ENCODE results near the gene SLC24A3.

SLC24A3 gene

GRCh38 chr20:19546648-19547047 lies 334.2 kb downstream of the SLC24A3 start:
- Mint-ChIP-seq H3K4me3 (no peak overlapping the region), H3K36me3 (no peaks in the 10 kb centered on the region), H3K27ac (no peak overlapping the region), H3K4me1 (ENCODE audit: low read depth) (peaks cover 15% of the 10 kb centered on the region), H3K27me3 (no peaks in the 10 kb centered on the region), H3K9me3 (ENCODE audit: low read depth) (no peaks in the 10 kb centered on the region)

- no peaks in the 10 kb centered on the region for H3K9me3 Mint-ChIP-seq (ENCODE audit: low read depth)
- no peaks in the 10 kb centered on the region for H3K36me3 Mint-ChIP-seq
- H3K27ac Mint-ChIP-seq, result no peak overlapping the region
- H3K4me1 Mint-ChIP-seq (ENCODE audit: low read depth), result peaks cover 8% of the 10 kb centered on the region
- H3K4me3 Mint-ChIP-seq, result no peak overlapping the region
- no peaks in the 10 kb centered on the region for H3K27me3 Mint-ChIP-seq
Observed at GRCh38 chr20:19547547-19547946, 335.1 kb downstream of the SLC24A3 start.

GRCh38 chr20:19549896-19550295 lies 337.5 kb downstream of the SLC24A3 start:
- no peak overlapping the region for H3K27ac Mint-ChIP-seq
- H3K4me3 Mint-ChIP-seq, result no peak overlapping the region
- H3K4me1 Mint-ChIP-seq (ENCODE audit: low read depth), result peaks cover 5% of the 10 kb centered on the region
- no peaks in the 10 kb centered on the region for H3K27me3 Mint-ChIP-seq
- H3K9me3 Mint-ChIP-seq (ENCODE audit: low read depth), result no peaks in the 10 kb centered on the region
- no peaks in the 10 kb centered on the region for H3K36me3 Mint-ChIP-seq

GRCh38 chr20:19552221-19553180 lies 340.1 kb downstream of the SLC24A3 start:
- no peaks in the 10 kb centered on the region for H3K9me3 Mint-ChIP-seq (ENCODE audit: low read depth)
- H3K36me3 Mint-ChIP-seq, result no peaks in the 10 kb centered on the region
- no peak overlapping the region for H3K27ac Mint-ChIP-seq
- no peaks in the 10 kb centered on the region for H3K27me3 Mint-ChIP-seq
- no peak overlapping the region for H3K4me3 Mint-ChIP-seq
- peaks cover 5% of the 10 kb centered on the region for H3K4me1 Mint-ChIP-seq (ENCODE audit: low read depth)

- Mint-ChIP-seq H3K27me3 (no peaks in the 10 kb centered on the region), H3K4me3 (no peak overlapping the region), H3K9me3 (ENCODE audit: low read depth) (no peaks in the 10 kb centered on the region), H3K4me1 (ENCODE audit: low read depth) (peaks cover 5% of the 10 kb centered on the region), H3K27ac (no peak overlapping the region), H3K36me3 (no peaks in the 10 kb centered on the region)
Observed at GRCh38 chr20:19554666-19555065, 342.2 kb downstream of the SLC24A3 start.

GRCh38 chr20:19555726-19556125 lies 343.3 kb downstream of the SLC24A3 start:
- no peaks in the 10 kb centered on the region for H3K36me3 Mint-ChIP-seq
- peaks cover 5% of the 10 kb centered on the region for H3K4me1 Mint-ChIP-seq (ENCODE audit: low read depth)
- H3K4me3 Mint-ChIP-seq, result no peak overlapping the region
- no peaks in the 10 kb centered on the region for H3K9me3 Mint-ChIP-seq (ENCODE audit: low read depth)
- H3K27me3 Mint-ChIP-seq, result no peaks in the 10 kb centered on the region
- no peak overlapping the region for H3K27ac Mint-ChIP-seq

- Mint-ChIP-seq H3K4me3 (no peak overlapping the region), H3K27ac (no peak overlapping the region), H3K27me3 (no peaks in the 10 kb centered on the region), H3K36me3 (no peaks in the 10 kb centered on the region), H3K4me1 (ENCODE audit: low read depth) (peaks cover 5% of the 10 kb centered on the region), H3K9me3 (ENCODE audit: low read depth) (no peaks in the 10 kb centered on the region)
Observed at GRCh38 chr20:19557291-19557690, 344.8 kb downstream of the SLC24A3 start.

GRCh38 chr20:19560881-19561480 lies 348.5 kb downstream of the SLC24A3 start:
- no peaks in the 10 kb centered on the region for H3K27me3 Mint-ChIP-seq
- H3K9me3 Mint-ChIP-seq (ENCODE audit: low read depth), result no peaks in the 10 kb centered on the region
- H3K36me3 Mint-ChIP-seq, result no peaks in the 10 kb centered on the region
- H3K4me3 Mint-ChIP-seq, result no peak overlapping the region
- no peaks in the 10 kb centered on the region for H3K4me1 Mint-ChIP-seq (ENCODE audit: low read depth)
- no peak overlapping the region for H3K27ac Mint-ChIP-seq

GRCh38 chr20:19562426-19562825 lies 350.0 kb downstream of the SLC24A3 start:
- no peaks in the 10 kb centered on the region for H3K4me1 Mint-ChIP-seq (ENCODE audit: low read depth)
- H3K36me3 Mint-ChIP-seq, result no peaks in the 10 kb centered on the region
- no peak overlapping the region for H3K4me3 Mint-ChIP-seq
- no peaks in the 10 kb centered on the region for H3K27me3 Mint-ChIP-seq
- no peak overlapping the region for H3K27ac Mint-ChIP-seq
- H3K9me3 Mint-ChIP-seq (ENCODE audit: low read depth), result no peaks in the 10 kb centered on the region

- Mint-ChIP-seq H3K9me3 (ENCODE audit: low read depth) (no peaks in the 10 kb centered on the region), H3K4me3 (no peak overlapping the region), H3K36me3 (no peaks in the 10 kb centered on the region), H3K27me3 (no peaks in the 10 kb centered on the region), H3K27ac (no peak overlapping the region), H3K4me1 (ENCODE audit: low read depth) (no peaks in the 10 kb centered on the region)
Observed at GRCh38 chr20:19564261-19564660, 351.8 kb downstream of the SLC24A3 start.

- Mint-ChIP-seq H3K36me3 (no peaks in the 10 kb centered on the region), H3K27me3 (no peaks in the 10 kb centered on the region), H3K4me3 (no peak overlapping the region), H3K4me1 (ENCODE audit: low read depth) (no peaks in the 10 kb centered on the region), H3K27ac (no peak overlapping the region), H3K9me3 (ENCODE audit: low read depth) (peaks cover 5% of the 10 kb centered on the region)
Observed at GRCh38 chr20:19565736-19566135, 353.3 kb downstream of the SLC24A3 start.

- Mint-ChIP-seq H3K36me3 (no peaks in the 10 kb centered on the region), H3K4me1 (ENCODE audit: low read depth) (no peaks in the 10 kb centered on the region), H3K9me3 (ENCODE audit: low read depth) (peaks cover 5% of the 10 kb centered on the region), H3K27ac (no peak overlapping the region), H3K4me3 (no peak overlapping the region), H3K27me3 (no peaks in the 10 kb centered on the region)
Observed at GRCh38 chr20:19566226-19566945, 353.9 kb downstream of the SLC24A3 start.

- Mint-ChIP-seq H3K9me3 (ENCODE audit: low read depth) (peaks cover 5% of the 10 kb centered on the region), H3K4me3 (no peak overlapping the region), H3K4me1 (ENCODE audit: low read depth) (no peaks in the 10 kb centered on the region), H3K36me3 (no peaks in the 10 kb centered on the region), H3K27me3 (no peaks in the 10 kb centered on the region), H3K27ac (no peak overlapping the region)
Observed at GRCh38 chr20:19568128-19568527, 355.7 kb downstream of the SLC24A3 start.

GRCh38 chr20:19571996-19572395 lies 359.6 kb downstream of the SLC24A3 start:
- no peak overlapping the region for H3K27ac Mint-ChIP-seq
- peaks cover 5% of the 10 kb centered on the region for H3K9me3 Mint-ChIP-seq (ENCODE audit: low read depth)
- no peaks in the 10 kb centered on the region for H3K4me1 Mint-ChIP-seq (ENCODE audit: low read depth)
- H3K36me3 Mint-ChIP-seq, result no peaks in the 10 kb centered on the region
- H3K27me3 Mint-ChIP-seq, result no peaks in the 10 kb centered on the region
- no peak overlapping the region for H3K4me3 Mint-ChIP-seq

- H3K36me3 Mint-ChIP-seq, result no peaks in the 10 kb centered on the region
- no peaks in the 10 kb centered on the region for H3K27me3 Mint-ChIP-seq
- H3K27ac Mint-ChIP-seq, result no peak overlapping the region
- no peaks in the 10 kb centered on the region for H3K9me3 Mint-ChIP-seq (ENCODE audit: low read depth)
- no peak overlapping the region for H3K4me3 Mint-ChIP-seq
- H3K4me1 Mint-ChIP-seq (ENCODE audit: low read depth), result no peaks in the 10 kb centered on the region
Observed at GRCh38 chr20:19577692-19578091, 365.2 kb downstream of the SLC24A3 start.

Measured in activated naive CD8-positive, alpha-beta T cell (primary cell).